HG03175 (cell line): Measurements from ENCODE around the gene TMCC1.
"Not testable (repeated sequence)": the region's sequence is repeated elsewhere in the genome, so short reads cannot be mapped to it uniquely, and the experiment has no call there.

ENCODE experiments used
- ATAC-seq: cut with Tn5 transposase; IDR thresholded peaks from one replicate; pipeline ENCODE4 v1.9.1; 2021; ENCODE audit warnings: mild to moderate bottlenecking, moderate library complexity; ENCODE audit not compliant: unreplicated experiment

The TMCC1 gene

DNA sequence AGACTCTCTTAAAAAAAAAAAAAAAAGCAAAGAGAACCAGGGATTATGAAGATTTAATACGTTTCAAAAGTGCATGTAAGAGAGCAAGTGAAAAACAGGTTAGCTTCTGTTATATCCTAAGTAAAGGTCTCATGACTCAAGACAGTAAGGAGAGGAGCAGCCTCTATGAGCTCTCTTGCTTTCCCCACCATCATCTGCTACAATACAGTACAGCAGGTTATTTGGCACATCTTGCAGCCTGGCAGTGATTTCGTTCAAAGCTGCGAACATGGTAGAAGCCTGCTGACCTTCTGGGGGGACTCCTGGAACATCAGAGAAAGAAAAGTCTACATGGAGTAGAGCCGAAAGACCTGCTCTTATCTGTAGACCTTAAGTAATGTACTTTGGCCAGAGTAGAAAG lies 157.9 kb downstream of the TMCC1 start:
- no peak for ATAC-seq

- no peak for ATAC-seq
Observed at GRCh38 chr3:129734449-129734848, 159.1 kb downstream of the TMCC1 start.

- no peak for ATAC-seq
Observed at GRCh38 chr3:129732200-129732876, 161.2 kb downstream of the TMCC1 start.

GRCh38 chr3:129727707-129728106 lies 165.8 kb downstream of the TMCC1 start:
- ATAC-seq, result no peak

- ATAC-seq, result no peak
Observed at GRCh38 chr3:129723558-129724324, 169.8 kb downstream of the TMCC1 start.

- ATAC-seq, result no peak
Observed at GRCh38 chr3:129722527-129722926, 171.0 kb downstream of the TMCC1 start.

DNA sequence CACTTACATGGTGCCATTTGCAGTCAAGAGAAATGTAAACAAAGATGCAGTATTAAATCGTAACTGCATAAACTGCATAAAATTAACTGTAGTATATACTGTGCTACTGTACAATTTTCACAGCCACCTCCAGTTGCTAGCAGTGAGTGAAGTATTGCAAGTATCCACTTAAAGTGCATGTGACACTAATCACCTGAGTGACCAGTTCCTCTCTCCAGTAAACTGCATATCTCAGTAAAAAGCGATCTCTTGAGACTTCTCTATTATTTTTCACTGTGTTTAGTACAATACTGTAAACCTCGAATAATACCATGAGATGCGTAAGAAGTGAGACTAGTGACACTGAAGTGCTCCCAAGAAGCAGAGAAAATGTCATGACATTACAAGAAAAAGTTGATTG lies 175.3 kb downstream of the TMCC1 start:
- ATAC-seq, result no peak

DNA sequence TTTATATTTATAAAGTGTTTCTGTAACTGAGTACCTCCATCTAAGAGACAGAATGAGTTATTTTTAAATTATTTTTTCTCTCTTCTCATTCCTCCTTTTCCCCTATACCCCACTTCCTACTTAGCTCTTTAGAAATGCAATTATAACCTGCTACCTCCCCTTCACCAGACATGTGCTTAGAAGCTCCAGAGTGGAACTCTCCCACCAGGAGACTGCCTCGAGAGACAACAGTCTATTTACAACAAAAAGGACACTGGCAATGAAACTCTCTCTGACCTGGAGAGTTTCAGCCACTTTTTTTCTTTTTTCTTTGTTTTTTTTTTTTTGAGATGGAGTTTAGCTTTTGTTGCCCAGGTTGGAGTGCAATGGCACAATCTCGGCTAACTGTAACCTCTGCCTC lies 177.7 kb downstream of the TMCC1 start:
- ATAC-seq, result no peak

GRCh38 chr3:129708328-129708861 lies 185.1 kb downstream of the TMCC1 start:
- no peak for ATAC-seq

- ATAC-seq, result no peak
Observed at GRCh38 chr3:129705274-129705673, 188.2 kb downstream of the TMCC1 start.

- ATAC-seq, result no peak
Observed at GRCh38 chr3:129703913-129704312, 189.6 kb downstream of the TMCC1 start.

- no peak for ATAC-seq
Observed at GRCh38 chr3:129702934-129703712, 190.4 kb downstream of the TMCC1 start.

GRCh38 chr3:129701161-129701560 lies 192.3 kb downstream of the TMCC1 start:
- no peak for ATAC-seq

DNA sequence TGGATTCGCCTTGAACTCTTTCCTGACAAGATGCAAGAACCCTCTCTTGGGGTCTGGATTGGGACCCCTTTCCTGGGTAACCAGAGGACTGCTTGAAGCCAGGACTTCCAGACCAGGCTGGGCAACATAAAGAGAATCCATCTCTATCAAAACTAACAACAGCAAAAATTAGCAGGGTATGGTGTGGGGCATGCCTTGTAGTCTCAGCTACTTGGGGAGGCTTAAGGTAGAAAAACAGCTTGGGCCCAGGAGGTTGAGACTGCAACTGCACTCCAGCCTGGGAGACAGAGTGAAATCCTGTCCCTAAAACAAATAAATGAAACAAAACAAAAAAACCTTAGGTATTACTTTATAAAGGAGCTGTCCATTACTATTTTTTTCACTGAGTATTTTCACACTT lies 193.9 kb downstream of the TMCC1 start:
- no peak for ATAC-seq

- no peak for ATAC-seq
Observed at GRCh38 chr3:129699199-129699598, 194.3 kb downstream of the TMCC1 start.

DNA sequence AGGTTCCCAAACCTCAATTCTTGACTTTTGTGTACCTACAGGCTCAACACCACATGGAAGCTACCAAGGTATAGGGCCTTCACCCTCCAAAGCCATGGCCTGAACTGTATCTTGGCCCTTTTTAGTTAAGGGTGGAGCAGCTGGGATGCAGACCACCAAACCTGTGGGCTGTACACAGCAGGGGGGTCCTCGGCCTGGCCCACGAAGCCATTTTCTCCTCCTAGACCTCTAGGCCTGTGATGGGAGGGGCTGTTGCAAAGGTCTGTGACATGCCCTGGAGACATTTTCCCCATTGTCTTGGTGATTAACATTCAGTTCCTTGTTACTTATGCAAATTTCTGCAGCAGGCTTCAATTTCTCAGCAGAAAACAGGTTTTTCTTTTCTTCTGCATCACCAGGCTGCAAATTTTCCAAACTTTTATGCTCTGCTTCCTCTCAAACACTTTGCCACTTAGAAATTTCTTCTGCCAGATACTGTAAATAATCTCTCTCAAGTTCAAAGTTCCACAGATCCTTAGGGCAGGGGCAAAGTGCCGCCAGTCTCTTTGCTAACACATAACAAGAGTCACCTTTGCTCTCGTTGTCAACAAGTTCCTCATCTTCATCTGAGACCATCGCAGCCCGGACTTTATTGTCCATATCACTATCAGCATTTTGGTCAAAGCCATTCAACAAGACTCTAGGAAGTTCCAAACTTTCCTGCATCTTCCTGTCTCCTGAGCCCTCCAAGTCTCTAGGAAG lies 196.1 kb downstream of the TMCC1 start:
- no peak for ATAC-seq

DNA sequence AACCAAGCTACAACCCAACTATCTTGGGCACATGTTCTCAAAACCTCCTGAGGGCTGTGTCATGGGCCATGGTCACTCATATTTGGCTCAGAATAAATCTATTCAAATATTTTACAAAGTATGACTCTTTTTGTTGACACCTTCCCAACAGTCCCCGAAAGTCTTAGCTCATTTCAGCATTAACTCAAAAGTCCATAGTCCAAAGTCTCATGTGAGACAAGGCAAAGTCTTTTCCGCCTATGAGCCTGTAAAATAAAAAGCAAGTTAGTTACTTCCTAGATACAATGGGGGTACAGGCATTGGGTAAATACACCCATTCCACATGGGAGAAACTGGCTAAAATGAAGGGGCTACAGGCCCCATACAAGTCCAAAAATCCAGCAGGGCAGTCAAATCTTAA lies 197.1 kb downstream of the TMCC1 start:
- not testable (repeated sequence) for ATAC-seq

DNA sequence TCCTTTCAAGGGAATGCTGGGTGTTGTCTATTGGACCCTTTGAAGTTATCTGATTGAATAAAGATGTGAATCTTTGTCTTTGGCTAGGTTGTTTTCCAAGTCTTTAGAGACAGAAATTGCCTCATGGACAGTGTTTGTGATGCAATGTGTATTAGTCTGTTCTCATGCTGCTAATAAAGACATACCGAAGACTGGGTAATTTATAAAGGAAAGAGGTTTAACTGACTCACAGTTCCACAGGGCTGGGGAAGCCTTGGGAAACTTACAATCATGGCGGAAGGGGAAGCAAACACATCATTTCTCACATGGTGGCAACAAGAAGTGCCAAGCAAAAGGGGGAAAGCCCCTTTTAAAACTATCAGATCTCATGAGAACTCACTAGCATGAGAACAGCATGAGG lies 198.3 kb downstream of the TMCC1 start:
- no peak for ATAC-seq

GRCh38 chr3:129694228-129694627 lies 199.3 kb downstream of the TMCC1 start:
- ATAC-seq, result no peak

DNA sequence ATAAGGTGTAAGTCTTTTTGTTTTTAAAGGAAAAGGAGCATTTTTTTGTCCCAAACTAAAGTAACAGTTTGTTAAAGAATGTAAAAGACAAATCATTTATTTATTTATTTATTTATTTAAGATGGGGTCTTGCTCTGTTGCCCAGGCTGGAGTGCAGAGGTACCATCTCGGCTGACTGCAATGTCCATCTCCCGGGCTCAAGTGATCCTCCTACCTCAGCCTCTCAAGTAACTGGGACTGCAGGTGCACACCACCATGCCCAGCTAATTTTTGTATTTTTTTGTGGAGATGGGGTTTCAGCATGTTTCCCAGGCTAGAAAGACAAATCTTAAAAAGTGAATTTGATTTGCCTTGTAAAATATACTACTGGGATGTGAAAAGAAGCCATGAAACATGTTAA lies 200.8 kb downstream of the TMCC1 start:
- ATAC-seq, result no peak

DNA sequence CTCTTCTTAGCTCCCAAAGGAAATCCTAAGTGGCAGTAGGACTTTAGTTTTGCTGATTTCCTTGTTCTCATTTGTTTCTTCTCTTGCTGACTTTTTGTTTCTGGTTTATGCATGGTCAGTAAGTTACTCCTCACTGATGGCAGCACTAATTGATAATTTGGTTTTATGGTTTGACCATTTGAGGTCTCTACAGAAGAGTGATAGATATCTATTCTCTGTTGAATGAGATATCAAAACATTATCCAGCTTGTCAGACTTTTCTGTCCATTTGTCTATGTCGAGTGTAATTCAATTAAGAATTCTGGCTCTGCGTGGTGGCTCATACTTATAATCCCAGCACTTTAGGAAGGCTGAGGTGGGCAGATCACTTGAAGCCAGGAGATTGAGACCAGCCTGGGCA lies 202.5 kb downstream of the TMCC1 start:
- ATAC-seq, result no peak
